Activated CD4-positive, alpha-beta T cell treated with anti-CD3 and anti-CD28 coated beads, Interleukin-2, Interleukin-4, amounts not matched to agents 100 ng/mL and 50 ng/mL, durations not matched to agents 16 hours and 8 hours (primary cell): ENCODE data around the gene NAIF1.
"Not testable (repeated sequence)": the region's sequence is repeated elsewhere in the genome, so short reads cannot be mapped to it uniquely, and the experiment has no call there.

Source experiments
- DNase-seq: peaks from one replicate; pipeline ENCODE4 v3.0.0-alpha.2; 2020; ENCODE audit warnings: low spot score

Gene NAIF1

GRCh38 chr9:128087262-128087661 lies 20.1 kb upstream of the NAIF1 start:
- DNase-seq, result no peak

GRCh38 chr9:128085943-128086342 lies 18.8 kb upstream of the NAIF1 start:
- no peak for DNase-seq

GRCh38 chr9:128084746-128085145 lies 17.6 kb upstream of the NAIF1 start:
- no peak for DNase-seq

- DNase-seq, result no peak
These were observed 15.0 kb upstream of the NAIF1 start for GRCh38 chr9:128082151-128082550.

DNA sequence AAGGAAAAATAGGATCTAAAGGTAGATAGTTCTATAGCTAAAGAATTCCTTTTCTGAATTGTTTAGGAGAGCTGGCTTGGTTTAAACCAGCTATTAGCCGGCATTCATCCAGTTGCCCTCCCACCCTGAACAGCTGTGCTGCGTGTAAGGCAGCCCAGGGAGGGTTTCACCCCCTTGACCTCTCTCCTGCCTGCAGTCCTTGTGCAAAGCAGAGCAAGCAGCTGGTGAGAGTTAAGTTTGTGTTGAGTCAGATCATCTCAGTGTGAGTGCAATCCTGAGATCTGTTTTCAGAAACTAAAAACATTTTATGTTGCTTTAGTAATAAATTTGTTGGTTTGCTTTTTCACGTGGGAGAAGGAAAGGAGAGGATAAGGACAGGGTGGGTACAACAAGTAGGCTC lies 13.9 kb upstream of the NAIF1 start:
- no peak for DNase-seq

DNA sequence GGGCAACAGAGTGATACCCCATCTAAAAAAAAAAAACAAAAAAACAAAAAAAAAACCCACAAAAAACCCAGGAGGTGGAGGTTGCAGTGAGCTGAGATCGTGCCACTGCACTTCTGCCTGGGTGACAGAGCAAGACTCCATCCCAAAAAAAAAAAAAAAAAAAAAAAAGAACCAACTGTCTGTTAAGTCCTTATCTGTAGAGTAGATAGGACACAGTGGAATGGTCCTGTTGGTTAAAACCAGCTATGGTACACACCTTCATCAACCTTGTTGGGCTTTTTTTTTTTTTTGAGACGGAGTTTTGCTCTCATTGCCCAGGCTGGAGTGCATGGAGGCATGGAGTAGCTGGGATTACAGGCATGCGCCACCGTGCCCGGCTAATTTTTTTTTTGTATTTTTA lies 13.1 kb upstream of the NAIF1 start:
- DNase-seq, result no peak

DNA sequence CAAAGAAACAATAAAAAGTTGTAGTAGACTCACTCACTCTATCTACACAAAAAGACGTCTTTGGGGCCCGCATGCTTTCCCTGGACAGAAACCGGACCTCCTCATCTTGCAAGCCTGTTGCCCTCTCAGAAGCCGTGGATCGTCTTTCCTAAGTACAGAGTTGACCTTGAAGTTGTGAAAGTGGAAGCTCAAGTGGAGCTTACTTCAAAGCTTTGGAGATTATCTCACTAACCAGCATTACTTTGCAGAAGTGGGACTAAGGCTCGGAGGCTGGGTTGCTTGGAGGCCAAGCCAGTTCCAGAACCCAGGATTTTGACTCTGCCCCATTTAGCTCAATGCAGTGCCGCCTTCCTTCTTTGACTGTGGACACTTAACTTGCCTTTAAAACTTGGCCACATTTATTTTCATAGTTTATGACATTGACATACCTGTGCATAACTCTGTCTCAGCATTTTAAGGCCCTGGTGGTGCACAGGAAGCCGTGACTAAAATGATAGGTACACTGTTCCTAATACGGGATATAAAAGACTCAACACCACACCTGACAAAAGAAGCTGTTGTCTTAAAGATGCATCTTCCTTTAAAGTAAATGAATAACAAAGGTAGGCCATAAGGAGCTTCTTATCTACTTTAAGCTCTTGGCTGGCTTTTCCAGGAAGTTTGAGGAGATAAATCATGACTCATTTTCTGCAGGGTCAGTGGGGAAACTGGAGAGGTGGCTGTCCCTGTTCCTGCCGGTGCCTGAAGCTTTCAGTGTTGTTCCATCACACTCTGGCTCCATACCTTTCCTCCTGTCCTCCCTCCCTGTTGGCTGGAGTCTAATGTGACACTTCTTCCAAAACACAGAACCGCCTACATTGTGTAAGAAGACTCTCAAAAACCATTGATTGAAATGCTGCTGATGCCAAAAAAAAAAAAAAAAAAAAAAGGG lies 11.6 kb upstream of the NAIF1 start:
- DNase-seq, result no peak

DNA sequence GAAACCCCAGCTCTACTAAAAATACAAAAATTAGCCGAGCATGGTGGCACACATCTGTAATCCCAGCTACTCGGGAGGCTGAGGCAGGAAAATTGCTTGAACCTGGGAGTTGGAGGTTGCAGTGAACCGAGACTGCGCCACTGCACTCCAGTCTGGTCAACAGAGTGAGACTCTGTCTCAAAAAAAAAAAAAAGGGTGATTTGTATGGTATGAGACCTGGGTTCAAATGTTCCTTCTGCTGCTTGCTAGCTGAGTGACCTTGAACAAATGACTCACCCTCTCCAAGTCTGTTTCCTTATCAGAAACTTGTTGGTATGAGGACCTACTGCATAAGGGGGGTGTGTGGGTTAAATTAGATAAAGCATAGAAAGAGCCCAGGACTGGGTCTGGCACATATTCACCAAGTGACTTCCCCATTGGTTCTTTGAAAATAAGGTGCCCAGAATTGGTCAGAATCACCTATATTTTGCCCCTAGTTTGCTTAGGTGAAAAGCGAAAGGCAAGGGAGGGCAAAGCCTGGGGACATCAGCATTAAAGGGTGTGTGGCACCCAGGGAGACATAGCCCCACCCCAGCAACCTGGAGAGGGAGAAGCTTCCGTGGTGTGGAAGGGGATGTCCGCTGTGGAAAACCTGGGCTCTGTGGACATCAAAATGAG lies 10.9 kb upstream of the NAIF1 start:
- no peak for DNase-seq

GRCh38 chr9:128073253-128073886 lies 6.2 kb upstream of the NAIF1 start:
- no peak for DNase-seq

DNA sequence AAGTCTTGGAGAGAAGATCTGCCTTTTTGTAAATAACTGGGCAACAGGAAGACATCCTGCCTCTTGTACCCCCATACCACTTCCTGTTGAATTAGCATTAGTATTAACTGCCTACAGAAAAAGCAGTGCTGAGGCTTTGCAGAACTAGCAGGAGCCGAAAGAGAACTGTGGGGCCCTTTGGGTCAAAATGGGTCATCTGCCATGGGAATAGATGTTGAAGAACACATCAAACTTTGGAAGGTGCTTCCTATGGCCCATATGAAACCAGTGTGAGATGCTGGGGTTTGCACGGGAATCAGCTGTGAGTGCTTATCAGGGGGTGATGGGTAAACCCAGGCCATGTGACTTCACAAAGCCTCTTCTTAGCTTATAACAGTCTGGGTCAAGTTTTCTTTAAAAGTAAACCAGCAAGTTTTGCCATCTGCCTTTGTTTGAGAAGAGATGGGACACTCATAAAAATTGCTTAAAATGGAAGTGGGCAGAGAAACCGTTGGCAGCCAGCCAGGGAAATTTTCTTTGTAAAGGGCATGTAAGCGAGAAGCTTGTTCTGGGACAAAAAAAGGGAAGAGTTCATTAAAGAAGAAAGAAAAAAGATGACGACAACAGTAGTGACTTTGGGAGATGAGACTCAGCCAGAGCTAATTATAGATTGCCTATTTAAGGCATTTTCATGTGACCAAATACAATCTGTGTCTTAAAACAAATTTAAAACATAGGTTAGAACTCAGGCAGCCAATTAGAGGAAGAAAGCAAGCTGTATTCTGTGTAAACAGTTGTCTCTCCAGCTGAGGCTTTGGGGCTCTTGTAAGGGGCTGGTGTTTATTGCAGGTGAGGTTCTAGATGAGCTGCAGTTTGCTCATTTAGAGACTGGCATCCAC lies 5.3 kb upstream of the NAIF1 start:
- no peak for DNase-seq

- DNase-seq, result not testable (repeated sequence)
These were observed 4.4 kb upstream of the NAIF1 start for GRCh38 chr9:128071475-128071874.

GRCh38 chr9:128070874-128071273 lies 3.8 kb upstream of the NAIF1 start:
- no peak for DNase-seq

- DNase-seq, result no peak
These were observed 1.5 kb upstream of the NAIF1 start for GRCh38 chr9:128068386-128069205.

DNA sequence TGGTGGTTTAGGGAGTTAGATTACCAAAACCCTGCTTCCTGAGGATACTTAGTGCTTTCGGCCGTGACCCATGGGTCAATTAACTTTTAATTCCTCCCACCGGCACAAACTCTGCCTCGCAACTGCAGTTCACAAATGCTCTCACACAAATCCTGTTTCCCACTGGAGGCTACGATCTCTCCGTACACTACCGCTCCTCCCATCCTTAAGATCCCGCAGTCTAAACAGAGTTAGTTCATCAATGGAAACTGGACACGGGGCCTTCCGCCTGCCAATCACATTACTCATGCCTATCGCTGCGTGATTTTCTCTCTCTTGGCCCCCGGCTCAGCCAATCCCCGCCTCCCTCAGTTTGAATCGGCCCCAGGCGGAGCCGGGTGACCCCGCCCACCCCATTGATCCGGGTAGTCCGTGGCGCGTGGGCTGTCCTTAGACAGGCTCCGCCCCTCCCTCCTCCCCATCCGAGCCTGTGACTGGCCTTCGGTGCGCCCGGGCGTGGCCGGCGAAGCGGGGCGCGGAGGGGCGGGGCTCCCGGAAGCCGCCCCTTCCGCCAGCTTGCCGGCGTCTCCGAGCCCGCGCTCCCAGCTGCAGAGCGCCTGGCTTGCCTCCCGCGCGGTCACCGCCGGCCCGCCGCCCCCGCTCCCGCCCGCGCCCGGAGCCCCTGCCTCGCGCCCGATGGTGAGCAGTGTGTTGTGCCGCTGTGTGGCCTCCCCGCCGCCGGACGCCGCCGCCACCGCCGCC lies 695 bp upstream of the NAIF1 start, which contains the start of gene SLC25A25:
Gene SLC25A25 (plus strand): TSS at position 588 of the 741 bp plus-strand sequence. CDS start 88 bp downstream, at position 676.
- DNase-seq, result peak; percentile 100

GRCh38 chr9:128065907-128066712 lies 1.0 kb downstream of the NAIF1 start:
- no peak for DNase-seq

DNA sequence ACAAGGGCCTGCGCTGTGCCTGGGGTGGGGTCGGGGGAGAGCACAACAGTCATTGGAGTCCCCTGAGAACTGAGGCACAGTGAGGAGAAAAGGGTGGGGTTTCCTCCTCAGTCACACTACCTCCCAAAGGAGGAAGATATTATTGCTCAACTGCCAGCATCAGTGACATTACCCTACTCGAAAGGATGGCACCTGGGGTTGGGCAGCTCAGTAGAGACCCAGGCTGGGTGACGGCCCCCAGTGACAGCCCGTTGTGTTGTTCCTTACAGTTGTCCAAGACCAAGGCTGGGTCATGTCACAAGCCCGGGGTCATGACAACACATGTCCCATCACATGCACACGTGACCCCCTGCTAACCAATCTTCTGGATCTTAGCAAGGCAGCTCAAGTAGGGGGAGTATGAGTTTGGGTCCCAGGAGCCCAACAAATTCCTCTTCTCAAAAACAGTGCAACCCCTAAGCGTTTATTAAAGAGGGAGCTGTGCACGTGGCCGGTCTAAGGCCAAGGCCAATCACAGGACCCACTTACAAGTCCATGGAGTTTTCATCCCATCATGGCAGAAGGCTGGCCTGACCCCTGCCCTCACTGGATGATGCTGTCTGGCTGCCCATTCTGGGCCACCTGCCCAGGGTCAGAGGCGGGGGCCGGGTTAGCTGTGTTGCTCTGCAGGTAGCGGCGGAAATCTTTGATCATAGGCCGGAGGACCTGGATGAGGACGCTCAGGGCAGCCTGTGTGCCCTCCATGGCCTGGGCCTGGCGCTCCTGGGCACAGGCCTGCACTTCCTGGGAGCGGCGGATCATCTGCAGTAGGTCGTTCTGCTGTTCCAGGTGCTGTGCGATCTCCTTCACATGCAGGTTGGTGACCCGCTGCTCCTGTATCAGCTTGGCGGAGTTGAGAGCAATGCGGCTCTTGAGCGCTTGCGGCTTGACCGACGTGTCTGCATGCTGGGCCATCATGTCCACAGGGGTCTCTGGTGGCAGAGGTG lies 4.0 kb downstream of the NAIF1 start:
- DNase-seq, result no peak

- no peak for DNase-seq
These were observed 4.8 kb downstream of the NAIF1 start for GRCh38 chr9:128062279-128062678.
